Chondrocyte (in vitro differentiated cells): ENCODE data around the gene PKLR. TPM values are rescaled to one million over a fixed set of nuclear protein-coding genes. Genes with fewer than 3 reads are reported as not detected.

Source experiments
- DNase-seq: peaks from one replicate; pipeline ENCODE4 v3.0.0; 2021; ENCODE audit warnings: mixed read lengths, low spot score
- H3K27ac Mint-ChIP-seq: one replicate; pipeline ENCODE4 v1.8.0; 2021; ENCODE audit warnings: mild to moderate bottlenecking, moderate library complexity, mixed read lengths; ENCODE audit not compliant: unreplicated experiment
- H3K27me3 Mint-ChIP-seq: 2 replicates; pipeline ENCODE4 v1.8.0; 2021; ENCODE audit warnings: low read depth, mixed read lengths
- H3K36me3 Mint-ChIP-seq: 2 replicates; pipeline ENCODE4 v1.8.0; 2021; ENCODE audit warnings: low read depth, mixed read lengths
- H3K4me1 Mint-ChIP-seq: 2 replicates; pipeline ENCODE4 v1.8.0; 2021; ENCODE audit warnings: low read depth, mild to moderate bottlenecking, mixed read lengths
- H3K4me3 Mint-ChIP-seq: one replicate; pipeline ENCODE4 v1.8.0; 2021; ENCODE audit warnings: mild to moderate bottlenecking, moderate library complexity, mixed read lengths; ENCODE audit not compliant: unreplicated experiment
- H3K9me3 Mint-ChIP-seq: 2 replicates; pipeline ENCODE4 v1.8.0; 2021; ENCODE audit warnings: low read depth, mixed read lengths
- CTCF ChIP-seq: fragments of 200-600 bp; sonication (generic); IDR thresholded peaks from 2 replicates; pipeline ENCODE4 v1.5.0; 2021; ENCODE audit warnings: antibody characterized with exemption, mild to moderate bottlenecking, moderate library complexity
- total RNA-seq: library from RNA; stranded (reverse); gene quantifications from 3 replicates; pipeline ENCODE4 v1.2.1, GENCODE V29; 2021

The PKLR gene
- total RNA-seq, 1 donor from 2014 or later: not detected

- Mint-ChIP-seq H3K27ac (peak overlapping the region; percentile 6), H3K4me1 (peaks cover 19% of the 10 kb centered on the region), H3K27me3 (no peaks in the 10 kb centered on the region), H3K4me3 (no peak overlapping the region), H3K9me3 (no peaks in the 10 kb centered on the region), H3K36me3 (peaks cover 37% of the 10 kb centered on the region)
- no peak for TF ChIP-seq CTCF
- DNase-seq: no peak
These were observed 34.7 kb downstream of the PKLR start for GRCh38 chr1:155266553-155266952.

GRCh38 chr1:155263067-155263466 lies 38.2 kb downstream of the PKLR start:
- peaks cover 31% of the 10 kb centered on the region for H3K36me3 Mint-ChIP-seq
- no peak overlapping the region for H3K4me3 Mint-ChIP-seq

GRCh38 chr1:155261852-155262673 lies 39.2 kb downstream of the PKLR start, which contains the start of gene SCAMP3:
TSS of gene SCAMP3 (minus strand) at chr1:155262360. CDS start at chr1:155262151, 209 bp downstream.
- peak; percentile 14 for TF ChIP-seq CTCF
- H3K36me3 Mint-ChIP-seq: peaks cover 27% of the 10 kb centered on the region
- H3K4me1 Mint-ChIP-seq: peaks cover 23% of the 10 kb centered on the region
- peak; percentile 95 for DNase-seq
- H3K27ac Mint-ChIP-seq: peak within 1 kb of the TSS; percentile 98
- peak within 1 kb of the TSS; percentile 94 for H3K4me3 Mint-ChIP-seq
- no peaks in the 10 kb centered on the region for H3K27me3 Mint-ChIP-seq
- H3K9me3 Mint-ChIP-seq: no peaks in the 10 kb centered on the region

More at GRCh38 chr1:155263067-155263466, 38.2 kb downstream of the PKLR start:
- no peak for TF ChIP-seq CTCF
- H3K9me3 Mint-ChIP-seq: no peaks in the 10 kb centered on the region
- peak overlapping the region; percentile 98 for H3K27ac Mint-ChIP-seq
- H3K4me1 Mint-ChIP-seq: peaks cover 28% of the 10 kb centered on the region
- H3K27me3 Mint-ChIP-seq: no peaks in the 10 kb centered on the region
- DNase-seq: no peak

GRCh38 chr1:155261493-155261851 lies 39.8 kb downstream of the PKLR start:
- H3K4me3 Mint-ChIP-seq: peak overlapping the region; percentile 94
- H3K9me3 Mint-ChIP-seq: no peaks in the 10 kb centered on the region
- H3K4me1 Mint-ChIP-seq: peaks cover 27% of the 10 kb centered on the region
- H3K27ac Mint-ChIP-seq: peak overlapping the region; percentile 98
- H3K27me3 Mint-ChIP-seq: no peaks in the 10 kb centered on the region
- TF ChIP-seq CTCF: peak; percentile 40
- no peak for DNase-seq
- peaks cover 28% of the 10 kb centered on the region for H3K36me3 Mint-ChIP-seq

GRCh38 chr1:155260276-155260675 lies 41.0 kb downstream of the PKLR start:
- Mint-ChIP-seq H3K27ac (no peak overlapping the region), H3K27me3 (no peaks in the 10 kb centered on the region), H3K36me3 (peaks cover 24% of the 10 kb centered on the region), H3K9me3 (no peaks in the 10 kb centered on the region), H3K4me3 (no peak overlapping the region), H3K4me1 (peaks cover 36% of the 10 kb centered on the region)
- no peak for TF ChIP-seq CTCF
- DNase-seq: no peak
